ENCODE data around the gene FFAR1.

Gene FFAR1

GRCh38 chr19:35315883-35316282 is 31.8 kb upstream of the FFAR1 start:
- DNase-seq: no peak

- DNase-seq: no peak
These were observed 31.1 kb upstream of the FFAR1 start for GRCh38 chr19:35316560-35316959.

DNA sequence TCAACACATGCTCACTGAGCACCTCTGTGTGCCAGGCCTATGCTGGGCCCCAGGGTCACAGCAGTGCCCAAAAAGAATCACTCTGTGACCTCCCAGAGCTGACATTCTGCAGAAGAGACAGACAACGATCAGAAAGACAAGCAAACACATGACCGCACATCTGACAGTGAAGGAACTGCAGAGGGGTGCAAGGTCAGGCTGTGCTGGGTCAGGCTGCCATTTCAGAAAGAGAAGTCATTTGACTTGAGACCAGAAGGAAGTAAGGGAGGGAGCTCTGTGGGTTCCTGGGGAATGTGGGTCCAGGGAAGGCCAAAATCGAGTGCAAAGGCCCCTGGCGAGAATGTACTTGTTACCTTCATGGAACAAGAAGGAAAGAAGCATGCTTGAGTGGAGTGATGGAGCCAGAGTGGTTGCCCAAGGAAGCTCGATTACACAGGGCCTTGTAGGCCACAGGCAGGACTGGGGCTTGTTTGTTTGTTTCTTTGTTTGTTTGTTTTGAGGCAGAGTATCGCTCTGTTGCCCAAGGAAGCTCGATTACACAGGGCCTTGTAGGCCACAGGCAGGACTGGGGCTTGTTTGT is 30.1 kb upstream of the FFAR1 start:
- no peak for DNase-seq

GRCh38 chr19:35318679-35319448 is 28.8 kb upstream of the FFAR1 start:
- peak; percentile 29 for DNase-seq

DNA sequence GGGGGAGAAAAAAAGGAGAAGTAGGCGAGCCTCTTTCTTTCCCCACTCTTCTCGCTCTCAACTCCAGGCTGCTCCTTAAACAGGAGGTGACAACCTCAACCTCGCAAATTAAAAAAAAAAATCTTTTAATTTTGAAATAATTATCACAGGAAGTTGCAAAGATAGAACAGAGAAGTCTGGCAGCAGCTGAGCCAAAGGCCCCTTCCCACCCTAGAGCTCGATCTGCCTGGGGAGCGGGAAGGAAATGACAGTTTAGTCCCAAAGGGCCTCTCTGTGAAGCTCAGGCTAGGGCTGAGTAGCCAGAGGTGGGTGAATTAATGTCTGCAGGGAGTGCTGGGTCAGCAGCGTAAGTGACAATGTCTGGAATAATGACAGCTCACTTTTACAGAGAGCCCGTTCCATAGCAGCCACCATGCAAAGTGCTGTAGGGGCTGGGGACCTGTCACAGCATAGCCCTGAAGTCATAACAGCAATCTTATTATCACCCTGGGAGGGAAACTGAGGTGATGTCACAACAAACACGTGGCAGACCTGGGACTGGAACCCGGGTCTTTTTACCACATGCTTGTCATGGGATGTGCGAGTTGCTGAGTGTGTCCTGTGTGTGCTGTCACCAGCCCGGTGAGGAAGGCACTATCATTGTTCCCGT is 27.5 kb upstream of the FFAR1 start:
- no peak for DNase-seq

GRCh38 chr19:35321291-35321690 is 26.4 kb upstream of the FFAR1 start:
- no peak for DNase-seq

DNA sequence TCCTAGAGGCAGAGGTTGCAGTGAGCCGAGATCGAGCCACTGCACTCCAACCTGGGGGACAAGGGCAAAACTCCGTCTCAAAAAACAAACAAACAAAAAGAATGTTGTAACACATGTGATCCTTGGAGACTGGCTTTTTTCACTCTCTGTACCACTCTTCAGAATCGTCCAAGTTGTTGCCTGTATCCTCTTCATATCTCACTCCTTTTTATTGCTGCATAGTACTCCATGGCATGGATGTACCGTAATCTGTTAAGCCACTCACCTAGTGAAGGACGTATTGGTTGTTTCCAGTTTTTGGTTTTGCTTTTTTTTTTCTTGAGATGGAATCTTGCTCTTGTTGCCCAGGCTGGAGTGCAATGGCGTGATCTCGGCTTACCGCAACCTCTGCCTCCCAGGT is 25.7 kb upstream of the FFAR1 start:
- no peak for DNase-seq

DNA sequence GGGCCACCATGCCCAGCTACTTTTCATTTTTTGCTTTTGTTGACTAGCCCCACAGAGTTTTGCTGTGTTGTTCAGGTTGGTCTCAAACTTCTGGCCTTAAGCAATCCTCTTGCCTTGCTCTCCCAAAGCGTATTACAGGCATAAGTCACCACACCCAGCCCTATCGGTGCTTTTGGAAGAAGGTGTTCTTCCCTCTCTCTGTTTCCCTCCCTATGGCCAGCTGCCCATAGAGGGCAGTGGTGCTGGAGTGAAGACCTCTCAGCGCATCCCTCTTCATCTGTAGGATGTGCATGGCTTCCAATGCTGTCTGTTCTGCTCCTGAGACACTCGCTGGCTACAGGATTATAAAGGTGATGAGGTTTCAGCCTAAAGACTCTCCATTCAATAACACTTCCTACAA is 20.1 kb upstream of the FFAR1 start:
- no peak for DNase-seq

DNA sequence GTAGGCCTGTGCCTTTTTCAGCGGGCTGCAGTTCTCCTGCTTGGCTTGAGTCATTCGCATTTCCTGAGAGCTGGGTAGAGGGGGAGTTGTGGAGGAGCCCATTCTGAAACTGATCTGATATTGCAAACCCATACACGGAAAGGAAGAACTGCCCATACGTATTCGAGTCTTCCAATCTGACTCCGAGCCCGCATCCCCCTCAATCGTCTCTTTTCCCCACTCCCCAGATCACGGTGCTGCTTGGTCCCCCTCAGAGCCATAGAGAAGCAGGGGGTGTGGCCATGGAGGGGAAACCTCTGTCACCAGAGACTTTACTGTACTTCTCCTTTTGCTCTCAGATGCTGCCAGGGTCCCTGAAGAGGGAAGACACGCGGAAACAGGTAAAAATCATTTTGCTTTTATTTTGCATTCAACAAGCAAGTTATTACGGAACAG is 18.8 kb upstream of the FFAR1 start, which contains the start of gene CD22:
Gene CD22, plus strand, starts transcription at position 337 of the 435 bp plus-strand sequence. CDS start 2,854 bp downstream, outside the sequence.
- DNase-seq: no peak

GRCh38 chr19:35329323-35329722 is 18.4 kb upstream of the FFAR1 start:
- DNase-seq: no peak

- no peak for DNase-seq
These were observed 17.2 kb upstream of the FFAR1 start for GRCh38 chr19:35330475-35330874.

DNA sequence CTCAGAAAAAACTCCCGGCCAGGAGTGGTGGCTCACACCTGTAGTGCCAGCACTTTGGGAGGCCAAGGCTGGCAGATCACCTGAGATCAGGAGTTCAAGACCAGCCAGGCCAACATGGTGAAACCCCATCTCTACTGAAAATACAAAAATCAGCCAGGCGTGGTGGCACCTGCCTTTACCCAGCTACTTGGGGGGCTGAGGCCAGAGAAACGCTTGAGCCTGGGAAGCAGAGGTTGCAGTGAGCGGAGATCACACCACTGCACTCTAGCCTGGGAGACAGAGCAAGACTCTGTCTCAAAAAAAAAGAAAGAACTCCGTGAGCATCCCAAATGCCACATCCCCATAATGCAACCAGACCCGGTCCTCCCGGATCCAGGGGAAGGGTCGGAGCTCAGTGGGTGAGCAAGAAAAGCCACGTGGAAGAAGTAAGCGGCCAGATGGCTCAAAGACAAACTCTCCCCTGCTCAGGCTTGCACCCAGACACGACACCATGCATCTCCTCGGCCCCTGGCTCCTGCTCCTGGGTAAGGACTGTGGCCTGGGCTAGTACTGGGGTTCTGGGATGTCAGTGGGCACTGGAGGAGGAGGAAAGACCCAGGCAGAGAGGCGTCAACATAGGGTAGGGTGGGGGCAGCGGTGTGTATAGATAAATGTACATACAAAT is 16.0 kb upstream of the FFAR1 start:
- DNase-seq: no peak

DNA sequence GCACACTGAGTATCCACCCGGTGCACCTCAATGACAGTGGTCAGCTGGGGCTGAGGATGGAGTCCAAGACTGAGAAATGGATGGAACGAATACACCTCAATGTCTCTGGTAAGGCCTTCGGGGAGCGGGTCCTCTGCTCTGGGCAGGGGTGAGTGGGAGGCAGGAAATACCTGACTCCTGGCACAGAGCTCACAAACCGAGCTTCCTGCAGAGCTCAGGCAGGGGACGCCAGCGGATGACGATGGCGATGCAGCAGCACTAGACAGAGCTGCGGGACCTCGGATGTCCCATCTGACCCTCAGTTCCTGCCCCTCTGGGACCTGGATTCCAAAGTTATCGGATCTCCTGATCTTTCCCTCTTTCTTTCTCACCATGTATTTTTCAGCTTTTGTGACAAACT is 14.9 kb upstream of the FFAR1 start:
- no peak for DNase-seq

- no peak for DNase-seq
These were observed 13.5 kb upstream of the FFAR1 start for GRCh38 chr19:35334144-35334753.

DNA sequence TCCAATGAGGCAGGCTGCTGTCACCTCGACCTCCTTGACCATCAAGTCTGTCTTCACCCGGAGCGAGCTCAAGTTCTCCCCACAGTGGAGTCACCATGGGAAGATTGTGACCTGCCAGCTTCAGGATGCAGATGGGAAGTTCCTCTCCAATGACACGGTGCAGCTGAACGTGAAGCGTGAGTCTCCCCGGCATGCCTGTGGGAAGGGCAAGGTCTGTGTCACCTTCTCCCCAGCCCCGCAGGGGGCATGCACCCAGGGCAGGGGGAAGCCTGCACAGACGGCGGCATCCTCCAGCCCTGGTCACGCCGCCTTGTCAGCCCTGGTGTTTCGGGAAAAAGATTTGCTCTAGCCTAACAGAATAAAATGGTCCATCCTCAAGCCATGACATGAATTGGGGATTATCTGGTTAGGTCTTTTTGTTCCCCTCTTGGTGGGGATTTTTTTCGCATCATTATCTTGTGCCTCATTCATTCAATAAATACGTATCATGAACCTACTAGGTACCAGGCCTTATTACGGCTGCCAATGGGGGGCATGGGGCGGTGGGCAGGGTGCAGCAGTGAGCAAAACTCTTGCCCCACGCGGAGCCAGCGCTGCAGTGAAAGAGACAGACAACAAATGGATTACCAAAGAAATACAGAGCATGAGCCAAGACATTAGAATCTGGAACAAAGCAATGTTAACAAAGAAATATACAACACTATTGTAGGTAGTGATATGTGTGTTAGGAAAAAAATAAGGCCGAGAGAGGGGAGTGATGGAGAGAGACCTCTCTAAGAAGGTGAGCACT is 11.3 kb upstream of the FFAR1 start:
- DNase-seq: no peak

DNA sequence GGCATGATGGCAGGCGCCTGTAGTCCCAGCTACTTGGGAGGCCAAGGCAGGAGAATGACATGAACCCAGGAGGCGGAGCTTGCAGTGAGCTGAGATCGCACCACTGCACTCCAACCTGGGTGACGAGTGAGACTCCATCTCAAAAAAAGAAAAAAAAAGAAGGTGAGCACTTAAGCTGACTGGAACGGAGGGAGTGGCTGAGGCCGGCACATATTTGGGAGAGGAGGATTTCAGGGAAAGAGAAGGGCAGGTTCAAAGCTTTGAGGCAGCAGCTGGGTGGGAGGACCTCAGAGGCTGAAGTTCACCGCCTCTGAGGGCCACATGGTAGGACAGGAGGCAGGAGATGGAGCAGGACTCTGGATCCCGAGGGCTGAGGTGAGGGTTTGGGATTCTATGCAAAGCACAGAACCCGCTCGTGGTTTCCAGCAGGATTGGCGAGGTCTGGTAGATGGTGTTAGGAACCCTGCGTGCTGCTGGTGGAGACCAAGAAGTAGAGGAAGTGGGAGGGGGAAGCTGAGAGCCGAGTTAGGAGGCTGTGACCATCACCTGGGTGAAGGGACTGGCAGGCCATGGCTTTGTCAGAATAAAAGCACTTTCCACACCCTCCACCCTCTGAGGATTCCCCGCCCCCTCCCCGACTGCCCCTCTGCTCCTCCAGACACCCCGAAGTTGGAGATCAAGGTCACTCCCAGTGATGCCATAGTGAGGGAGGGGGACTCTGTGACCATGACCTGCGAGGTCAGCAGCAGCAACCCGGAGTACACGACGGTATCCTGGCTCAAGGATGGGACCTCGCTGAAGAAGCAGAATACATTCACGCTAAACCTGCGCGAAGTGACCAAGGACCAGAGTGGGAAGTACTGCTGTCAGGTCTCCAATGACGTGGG is 10.4 kb upstream of the FFAR1 start:
- DNase-seq: no peak

DNA sequence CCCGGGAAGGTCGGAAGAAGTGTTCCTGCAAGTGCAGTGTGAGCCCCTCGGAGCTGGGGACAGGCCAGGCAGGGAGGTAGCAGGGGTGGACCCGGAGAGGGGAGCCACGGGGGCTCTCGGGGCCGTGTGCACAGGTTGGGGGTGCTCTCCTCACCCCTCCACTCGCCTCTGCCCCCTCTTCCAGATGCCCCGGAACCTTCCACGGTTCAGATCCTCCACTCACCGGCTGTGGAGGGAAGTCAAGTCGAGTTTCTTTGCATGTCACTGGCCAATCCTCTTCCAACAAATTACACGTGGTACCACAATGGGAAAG is 9.8 kb upstream of the FFAR1 start:
- DNase-seq: no peak

- DNase-seq: no peak
These were observed 7.3 kb upstream of the FFAR1 start for GRCh38 chr19:35340431-35340830.

- DNase-seq: no peak
These were observed 6.7 kb upstream of the FFAR1 start for GRCh38 chr19:35341006-35341405.

DNA sequence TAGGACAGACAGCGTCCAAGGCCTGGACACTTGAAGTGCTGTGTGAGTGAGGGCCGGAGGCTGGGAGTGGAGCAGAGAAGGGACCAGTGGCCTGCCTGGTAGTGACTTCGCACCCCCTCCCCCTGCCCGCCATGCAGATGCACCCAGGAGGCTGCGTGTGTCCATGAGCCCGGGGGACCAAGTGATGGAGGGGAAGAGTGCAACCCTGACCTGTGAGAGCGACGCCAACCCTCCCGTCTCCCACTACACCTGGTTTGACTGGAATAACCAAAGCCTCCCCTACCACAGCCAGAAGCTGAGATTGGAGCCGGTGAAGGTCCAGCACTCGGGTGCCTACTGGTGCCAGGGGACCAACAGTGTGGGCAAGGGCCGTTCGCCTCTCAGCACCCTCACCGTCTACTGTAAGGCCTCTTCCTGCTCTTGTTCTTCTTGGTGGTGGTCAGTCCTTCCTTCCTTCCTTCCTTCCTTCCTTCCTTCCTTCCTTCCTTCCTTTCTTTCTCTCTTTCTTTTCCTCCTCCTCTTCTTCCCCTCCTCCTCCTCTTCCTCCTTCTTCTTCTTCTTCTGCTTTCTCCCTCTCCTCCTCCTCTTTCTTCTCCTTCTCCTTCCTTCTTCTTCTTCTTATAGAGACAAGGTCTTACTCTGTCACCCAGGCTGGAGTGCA is 6.0 kb upstream of the FFAR1 start:
- DNase-seq: no peak

DNA sequence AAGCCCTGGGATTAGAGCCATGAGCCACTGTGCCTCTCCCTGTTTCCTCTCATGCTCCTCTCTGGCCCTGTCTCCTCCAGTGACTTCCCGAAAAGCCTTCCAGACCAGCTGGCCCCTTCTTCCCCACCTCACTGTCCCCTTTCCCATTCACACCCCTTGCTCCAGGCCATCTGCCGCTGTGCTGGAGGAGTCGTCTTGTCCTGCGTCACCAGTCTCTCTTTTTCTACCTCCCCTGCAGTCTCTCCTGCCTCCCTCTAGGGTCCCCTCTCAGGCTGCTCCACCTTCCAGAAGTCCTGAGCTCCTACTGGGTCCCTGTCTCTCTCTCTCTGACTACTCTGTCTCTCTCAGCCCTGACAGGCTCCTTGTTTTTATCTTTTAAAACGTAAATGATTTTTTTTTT is 5.3 kb upstream of the FFAR1 start:
- DNase-seq: no peak

Measured in fibroblast of skin of scalp (primary cell).